ENCODE results near the gene RAD52.
"Not testable (repeated sequence)": the region's sequence is repeated elsewhere in the genome, so short reads cannot be mapped to it uniquely, and the experiment has no call there.

RAD52 gene

DNA sequence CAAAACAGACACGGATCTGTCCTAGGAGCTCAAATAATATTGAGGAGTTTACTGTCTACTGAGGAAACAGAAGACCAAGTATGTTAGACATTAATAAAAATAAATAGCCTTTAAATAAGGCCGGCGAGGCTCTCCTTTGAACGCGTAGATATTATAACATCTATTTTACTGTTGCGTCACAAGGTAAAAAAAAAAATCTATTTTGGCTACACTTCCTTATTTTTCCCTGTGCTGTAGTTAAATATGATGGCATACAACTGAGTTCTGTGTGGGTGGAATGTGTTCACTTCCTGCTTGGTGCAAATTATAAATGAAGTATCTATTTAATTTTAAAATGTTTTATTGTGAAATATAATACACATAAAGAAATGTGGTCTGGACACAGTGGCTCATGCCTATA, 17.2 kb upstream of the RAD52 start:
- DNase-seq: no peak

DNA sequence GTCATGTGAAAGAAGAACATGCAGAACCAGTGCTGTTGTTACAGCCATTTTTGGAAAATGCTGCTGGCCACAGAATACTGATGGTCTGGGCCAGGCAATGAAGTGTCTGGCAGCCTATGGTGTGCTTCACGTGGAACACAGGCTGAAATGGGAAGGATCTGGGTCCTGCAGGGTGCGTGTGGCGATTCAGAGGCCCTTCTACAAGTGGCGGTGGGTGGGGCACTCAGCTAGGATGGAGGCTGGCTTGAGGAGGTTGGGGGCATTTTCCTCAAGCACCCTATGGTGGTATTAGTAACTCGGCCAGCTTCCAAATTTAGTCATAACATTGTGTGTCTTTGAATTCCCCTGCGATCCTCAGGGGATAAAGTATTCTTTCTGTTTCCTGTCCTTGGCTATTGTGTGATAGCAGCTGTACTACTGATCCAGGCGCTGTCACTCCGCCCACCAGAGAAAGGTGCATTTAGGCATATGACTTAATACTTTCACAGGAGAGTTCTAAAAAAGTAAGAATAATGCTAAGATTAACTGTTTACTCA, 9.2 kb upstream of the RAD52 start:
- DNase-seq: peak; percentile 7

GRCh38 chr12:955939-956338, 6.4 kb upstream of the RAD52 start:
- DNase-seq: no peak

GRCh38 chr12:954741-955140, 5.2 kb upstream of the RAD52 start:
- DNase-seq: peak; percentile 21

- DNase-seq: peak; percentile 60
Observed at GRCh38 chr12:953776-954175, 4.3 kb upstream of the RAD52 start.

GRCh38 chr12:951176-951575, 1.7 kb upstream of the RAD52 start:
- peak; percentile 88 for DNase-seq

- DNase-seq: no peak
Observed at GRCh38 chr12:948238-948637, 1.3 kb downstream of the RAD52 start.

DNA sequence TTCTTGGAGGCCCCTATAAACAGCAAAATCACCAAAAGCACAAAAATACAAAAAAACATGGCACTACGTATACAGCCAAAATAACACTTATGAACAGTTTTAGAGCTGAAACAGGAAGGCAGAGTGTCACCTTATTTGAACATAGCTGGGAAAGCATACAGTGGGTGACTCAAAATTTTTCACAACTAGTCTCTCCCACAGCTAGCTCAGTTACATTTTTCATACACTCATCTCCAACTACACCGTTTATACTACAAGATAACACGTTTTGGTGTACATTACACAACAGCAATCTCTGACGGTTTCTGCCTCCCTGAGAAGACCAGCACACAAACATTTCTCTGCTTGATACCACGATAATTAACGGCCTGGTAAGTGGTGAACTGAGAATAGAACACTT, 2.9 kb downstream of the RAD52 start:
- no peak for DNase-seq

- DNase-seq: no peak
Observed at GRCh38 chr12:946212-946611, 3.3 kb downstream of the RAD52 start.

DNA sequence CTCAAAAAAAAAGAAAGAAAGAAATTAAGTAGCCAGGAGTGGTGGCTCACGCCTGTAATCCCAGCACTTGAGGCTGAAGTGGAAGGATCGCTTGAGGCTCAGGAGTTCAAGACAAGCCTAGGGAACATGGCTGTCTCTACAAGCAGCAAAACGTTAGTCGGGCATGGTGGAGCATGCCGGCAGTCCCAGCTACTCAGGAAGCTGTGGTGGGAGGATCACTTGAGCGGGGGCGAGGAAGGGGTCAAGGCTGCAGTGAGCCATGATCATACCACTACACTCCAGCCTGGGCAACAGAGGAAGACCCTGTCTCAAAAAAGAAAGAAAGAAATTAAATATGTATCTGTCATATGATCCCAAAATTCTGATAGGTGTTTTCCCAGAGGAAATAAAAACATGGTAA, 5.3 kb downstream of the RAD52 start:
- DNase-seq: no peak

- no peak for DNase-seq
Observed at GRCh38 chr12:943051-943450, 6.4 kb downstream of the RAD52 start.

DNA sequence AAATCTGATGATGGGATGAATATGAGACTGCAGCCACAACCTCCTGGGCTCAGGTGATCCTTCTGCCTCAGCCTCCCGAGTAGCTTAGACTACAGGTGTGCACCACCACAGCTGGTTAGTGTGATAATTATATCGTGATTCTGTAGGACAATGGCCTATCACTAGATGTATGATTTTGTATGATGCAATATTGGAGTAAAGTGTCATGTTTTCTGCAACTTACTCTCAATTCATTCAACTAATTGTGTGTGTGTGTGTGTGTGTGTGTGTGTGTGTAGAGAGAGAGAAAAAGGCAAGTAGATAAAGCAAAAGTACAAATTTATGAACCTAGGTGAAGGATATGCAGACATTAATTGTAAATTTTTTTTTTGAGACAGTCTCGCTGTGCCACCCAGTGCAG, 10.7 kb downstream of the RAD52 start:
- DNase-seq: no peak

DNA sequence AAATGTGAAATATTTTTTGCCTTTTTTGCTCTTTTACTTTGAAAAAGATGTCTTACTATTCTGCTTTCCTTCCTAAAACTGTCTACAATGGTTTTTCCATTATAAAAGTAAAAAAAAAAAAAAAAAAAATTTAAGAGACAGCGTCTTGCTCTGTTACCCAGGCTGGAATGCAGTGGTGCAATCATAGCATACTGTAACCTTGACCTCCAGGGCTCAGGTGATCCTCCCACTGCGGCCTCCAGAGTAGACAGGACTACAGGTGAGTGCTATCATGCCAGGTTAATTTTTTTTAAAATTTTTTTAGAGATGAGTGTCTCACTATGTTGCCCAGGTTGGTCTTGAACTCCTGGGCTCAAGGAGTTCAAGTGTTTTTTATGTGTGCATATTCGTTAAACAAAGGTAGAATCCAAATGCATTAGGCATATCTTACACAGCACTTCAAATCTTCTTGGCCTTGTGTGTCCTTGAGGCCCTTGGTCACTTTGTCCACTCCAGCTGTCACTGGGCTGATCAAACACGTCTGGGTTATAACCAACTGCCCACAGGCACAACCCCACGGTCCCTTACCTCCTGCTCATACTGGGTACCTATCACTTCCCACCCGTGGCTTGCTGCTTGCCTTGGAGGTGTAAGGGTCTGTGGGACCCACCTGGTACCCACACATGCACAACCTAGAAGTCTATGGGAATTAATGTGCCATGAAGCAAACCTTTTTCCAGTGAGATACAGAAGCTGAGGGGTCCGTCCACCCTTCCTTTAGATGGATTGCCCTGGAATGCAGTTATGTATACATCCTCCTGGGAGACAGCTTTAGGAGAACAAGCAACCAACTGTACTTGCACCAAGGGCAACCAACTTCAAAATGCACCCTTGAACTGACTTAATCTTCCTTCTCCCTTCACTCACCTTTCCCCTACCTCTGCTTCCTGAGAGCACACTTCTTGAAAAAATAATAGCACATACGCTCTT, 12.8 kb downstream of the RAD52 start:
- no peak for DNase-seq

DNA sequence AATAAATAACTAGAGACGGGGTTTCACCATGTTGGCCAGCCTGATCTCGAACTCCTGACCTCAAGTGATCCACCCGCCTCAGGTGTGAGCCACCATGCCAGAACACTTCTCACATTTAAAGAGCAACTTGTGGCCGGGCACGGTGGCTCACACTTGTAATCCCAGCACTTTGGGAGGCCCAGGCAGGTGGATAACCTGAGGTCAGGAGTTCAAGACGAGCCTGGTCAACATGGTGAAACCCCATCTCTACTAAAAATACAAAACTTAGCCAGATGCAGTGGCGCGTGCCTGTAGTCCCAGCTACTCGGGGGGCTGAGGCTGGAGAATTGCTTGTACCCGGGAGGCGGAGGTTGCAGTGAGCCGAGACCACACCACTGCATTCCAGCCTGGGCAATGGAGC, 13.6 kb downstream of the RAD52 start:
- not testable (repeated sequence) for DNase-seq

GRCh38 chr12:931591-931990, 17.9 kb downstream of the RAD52 start:
- no peak for DNase-seq

GRCh38 chr12:931060-931459, 18.4 kb downstream of the RAD52 start:
- no peak for DNase-seq

GRCh38 chr12:926641-927040, 22.9 kb downstream of the RAD52 start:
- no peak for DNase-seq

GRCh38 chr12:922285-922684, 27.2 kb downstream of the RAD52 start:
- no peak for DNase-seq

DNA sequence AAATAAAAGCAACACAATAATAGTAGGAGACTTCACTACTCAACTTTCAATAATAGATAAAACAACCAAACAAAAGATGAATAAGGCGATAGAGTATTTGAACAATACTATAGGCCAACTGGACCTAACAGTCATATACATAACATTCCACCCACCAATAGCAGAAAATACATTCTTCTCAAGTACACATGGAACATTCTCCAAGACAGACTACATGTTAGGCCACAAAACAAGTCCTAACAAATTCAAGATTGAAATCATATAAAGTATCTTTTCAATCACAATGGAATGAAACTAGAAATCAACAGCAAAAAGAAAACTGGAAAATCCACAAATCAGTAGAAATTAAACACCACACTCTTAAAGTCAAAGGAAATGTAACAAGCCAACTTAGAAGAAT, 28.8 kb downstream of the RAD52 start:
- no peak for DNase-seq

GRCh38 chr12:916712-917445, 32.6 kb downstream of the RAD52 start:
- DNase-seq: no peak

- DNase-seq: no peak
Observed at GRCh38 chr12:916240-916639, 33.3 kb downstream of the RAD52 start.

- no peak for DNase-seq
Observed at GRCh38 chr12:915090-915489, 34.4 kb downstream of the RAD52 start.

GRCh38 chr12:913919-914698, 35.4 kb downstream of the RAD52 start:
- DNase-seq: no peak

Measured in NCI-H146 (cell line).